Stimulated activated CD8-positive, alpha-beta memory T cell treated with anti-CD3 and anti-CD28 coated beads, Interleukin-15, amount 100 ng/mL, for 24 hours (primary cell): Measurements from ENCODE around the gene ARFIP2.

Experiments used
- DNase-seq: peaks from one replicate; pipeline ENCODE4 v3.0.0-alpha.2; 2020; ENCODE audit warnings: low read depth

ARFIP2 gene

GRCh38 chr11:6481924-6482275 lies 769 bp upstream of the ARFIP2 start:
- DNase-seq: no peak

- DNase-seq: no peak
These were observed 724 bp downstream of the ARFIP2 start for GRCh38 chr11:6480299-6480914.

GRCh38 chr11:6476571-6476970 lies 4.6 kb downstream of the ARFIP2 start:
- DNase-seq: no peak

- no peak for DNase-seq
These were observed 5.2 kb downstream of the ARFIP2 start for GRCh38 chr11:6475936-6476335.

- no peak for DNase-seq
These were observed 6.2 kb downstream of the ARFIP2 start for GRCh38 chr11:6474806-6475500.

- DNase-seq: no peak
These were observed 6.7 kb downstream of the ARFIP2 start for GRCh38 chr11:6474413-6474792.

- DNase-seq: peak; percentile 47
These were observed 7.4 kb downstream of the ARFIP2 start, which contains the start of gene TRIM3 for GRCh38 chr11:6473451-6474412. Gene TRIM3, minus strand, starts transcription at chr11:6473941. Its CDS starts 8,246 bp downstream, at chr11:6465695.

- DNase-seq: no peak
These were observed 8.2 kb downstream of the ARFIP2 start for GRCh38 chr11:6472934-6473333.

- no peak for DNase-seq
These were observed 11.5 kb downstream of the ARFIP2 start for GRCh38 chr11:6469599-6469998.

- no peak for DNase-seq
These were observed 12.2 kb downstream of the ARFIP2 start for GRCh38 chr11:6468712-6469495.

GRCh38 chr11:6459099-6459450 lies 22.1 kb downstream of the ARFIP2 start:
- no peak for DNase-seq

GRCh38 chr11:6458352-6459098 lies 22.6 kb downstream of the ARFIP2 start:
- no peak for DNase-seq

- no peak for DNase-seq
These were observed 23.4 kb downstream of the ARFIP2 start for GRCh38 chr11:6457581-6458320.

- DNase-seq: no peak
These were observed 24.6 kb downstream of the ARFIP2 start for GRCh38 chr11:6456361-6457073.

- DNase-seq: no peak
These were observed 26.1 kb downstream of the ARFIP2 start for GRCh38 chr11:6455070-6455469.

- no peak for DNase-seq
These were observed 28.0 kb downstream of the ARFIP2 start for GRCh38 chr11:6453152-6453551.

- no peak for DNase-seq
These were observed 28.9 kb downstream of the ARFIP2 start for GRCh38 chr11:6452219-6452618.

GRCh38 chr11:6448574-6448973 lies 32.6 kb downstream of the ARFIP2 start:
- no peak for DNase-seq

GRCh38 chr11:6443269-6444003 lies 37.7 kb downstream of the ARFIP2 start:
- peak; percentile 13 for DNase-seq
